GM21390 (cell line): Measurements from ENCODE around the gene ACAD11.

Experiments used
- ATAC-seq: cut with Tn5 transposase; IDR thresholded peaks from one replicate; pipeline ENCODE4 v1.9.1; 2021; ENCODE audit not compliant: unreplicated experiment

ACAD11 gene

GRCh38 chr3:132555306-132556035 lies 104.1 kb downstream of the ACAD11 start:
- ATAC-seq, result no peak

GRCh38 chr3:132554437-132554836 lies 105.2 kb downstream of the ACAD11 start:
- ATAC-seq, result no peak

- ATAC-seq, result no peak
Observed at GRCh38 chr3:132553826-132554225, 105.8 kb downstream of the ACAD11 start.

GRCh38 chr3:132550579-132551305 lies 108.9 kb downstream of the ACAD11 start:
- ATAC-seq, result peak; percentile 8

- ATAC-seq, result peak; percentile 92
Observed at GRCh38 chr3:132549890-132550578, 109.6 kb downstream of the ACAD11 start.

- no peak for ATAC-seq
Observed at GRCh38 chr3:132549169-132549568, 110.4 kb downstream of the ACAD11 start.

- no peak for ATAC-seq
Observed at GRCh38 chr3:132545471-132545870, 114.1 kb downstream of the ACAD11 start.

- ATAC-seq, result no peak
Observed at GRCh38 chr3:132544130-132544529, 115.5 kb downstream of the ACAD11 start.

- no peak for ATAC-seq
Observed at GRCh38 chr3:132543011-132543739, 116.4 kb downstream of the ACAD11 start.

- ATAC-seq, result no peak
Observed at GRCh38 chr3:132542577-132542976, 117.0 kb downstream of the ACAD11 start.

- ATAC-seq, result no peak
Observed at GRCh38 chr3:132539681-132540080, 119.9 kb downstream of the ACAD11 start.

GRCh38 chr3:132538072-132538471 lies 121.5 kb downstream of the ACAD11 start:
- ATAC-seq, result no peak

GRCh38 chr3:132537297-132537696 lies 122.3 kb downstream of the ACAD11 start:
- no peak for ATAC-seq

GRCh38 chr3:132536442-132537153 lies 123.0 kb downstream of the ACAD11 start:
- ATAC-seq, result no peak

GRCh38 chr3:132535575-132536441 lies 123.8 kb downstream of the ACAD11 start:
- no peak for ATAC-seq

- ATAC-seq, result no peak
Observed at GRCh38 chr3:132530624-132531023, 129.0 kb downstream of the ACAD11 start.

GRCh38 chr3:132522353-132522752 lies 137.3 kb downstream of the ACAD11 start:
- ATAC-seq, result peak; percentile 98

- no peak for ATAC-seq
Observed at GRCh38 chr3:132521901-132522300, 137.7 kb downstream of the ACAD11 start.

- no peak for ATAC-seq
Observed at GRCh38 chr3:132519914-132520313, 139.7 kb downstream of the ACAD11 start.

- ATAC-seq, result no peak
Observed at GRCh38 chr3:132517311-132517710, 142.3 kb downstream of the ACAD11 start.
